Tibial nerve (tissue), 4 donors: ENCODE measurements around the gene BAZ1B.

Source experiments
- EP300 ChIP-seq, 2 donors: sonication (generic); formaldehyde crosslinking; IDR thresholded peaks; one replicate each; pipeline ENCODE4 v1.6.1; 2017; ENCODE audit warnings: antibody characterized with exemption in 2 of 2, mild to moderate bottlenecking in 1 of 2
- POLR2A ChIP-seq, 2 donors: fragments of 450-650 bp; IDR thresholded peaks; one replicate each; pipeline ENCODE4 v1.6.1; 2017; ENCODE audit warnings: antibody characterized with exemption in 2 of 2, mild to moderate bottlenecking in 2 of 2, moderate library complexity in 2 of 2
- TF ChIP-seq, protein P1 (sequence below), 5 experiments: fragments of 200-600 bp in 3 of 5; fragments of 450-650 bp in 2 of 5; sonication (generic) in 3 of 5; IDR thresholded peaks; one replicate each; pipeline ENCODE4 v1.5.1; 2016 to 2019; ENCODE audit warnings: antibody characterized with exemption in 5 of 5, mild to moderate bottlenecking in 3 of 5, moderate library complexity in 2 of 5

DNA sequence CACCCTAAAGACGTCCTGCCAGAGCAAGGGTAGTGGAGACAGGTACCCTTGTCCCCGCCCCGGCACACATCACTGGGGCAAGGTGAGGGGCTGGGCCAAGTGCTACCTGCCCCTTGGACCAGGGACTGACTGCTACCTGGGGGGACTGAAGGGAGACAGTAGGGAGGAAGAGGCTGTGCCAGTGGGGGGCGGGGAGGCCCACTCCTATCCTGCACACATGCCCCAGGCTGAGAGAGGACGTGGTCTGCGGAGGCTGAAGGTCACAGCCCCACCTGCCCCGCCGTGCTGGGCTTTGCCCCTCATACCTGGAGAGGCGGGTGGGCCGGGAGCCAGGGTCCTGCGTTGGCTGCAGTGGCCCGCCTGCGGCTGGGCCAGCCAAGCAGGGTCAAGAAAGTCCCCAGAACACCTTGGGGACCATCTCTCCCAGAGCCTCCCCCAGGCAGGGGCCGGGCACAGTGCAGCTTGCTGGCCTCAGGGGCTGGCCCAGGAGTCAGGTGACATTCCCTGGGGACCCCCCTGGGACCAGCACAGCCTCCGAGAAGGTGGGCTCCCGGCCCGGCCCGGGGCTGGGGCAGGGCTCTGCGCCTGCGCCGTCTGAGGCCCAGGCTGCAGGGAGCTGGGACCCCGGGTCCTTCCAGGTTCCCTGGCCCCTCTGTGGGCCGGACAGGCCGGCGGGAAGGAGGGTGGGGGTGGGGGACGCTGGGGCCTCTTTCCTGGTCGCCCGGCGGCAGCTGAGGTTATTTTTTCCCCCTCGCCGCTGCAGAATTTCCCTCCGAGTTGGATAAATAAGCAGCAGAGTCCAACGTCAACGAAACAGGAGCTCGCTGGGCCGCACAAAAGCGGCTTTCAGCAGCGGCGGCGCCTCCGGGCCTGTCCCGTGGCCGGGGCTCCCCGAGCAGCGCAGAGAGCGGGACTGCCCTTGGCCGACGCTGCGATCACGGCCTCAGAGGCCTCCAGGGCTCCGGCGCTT, 98.3 kb downstream of the BAZ1B start:
- TF ChIP-seq, protein P1, sequence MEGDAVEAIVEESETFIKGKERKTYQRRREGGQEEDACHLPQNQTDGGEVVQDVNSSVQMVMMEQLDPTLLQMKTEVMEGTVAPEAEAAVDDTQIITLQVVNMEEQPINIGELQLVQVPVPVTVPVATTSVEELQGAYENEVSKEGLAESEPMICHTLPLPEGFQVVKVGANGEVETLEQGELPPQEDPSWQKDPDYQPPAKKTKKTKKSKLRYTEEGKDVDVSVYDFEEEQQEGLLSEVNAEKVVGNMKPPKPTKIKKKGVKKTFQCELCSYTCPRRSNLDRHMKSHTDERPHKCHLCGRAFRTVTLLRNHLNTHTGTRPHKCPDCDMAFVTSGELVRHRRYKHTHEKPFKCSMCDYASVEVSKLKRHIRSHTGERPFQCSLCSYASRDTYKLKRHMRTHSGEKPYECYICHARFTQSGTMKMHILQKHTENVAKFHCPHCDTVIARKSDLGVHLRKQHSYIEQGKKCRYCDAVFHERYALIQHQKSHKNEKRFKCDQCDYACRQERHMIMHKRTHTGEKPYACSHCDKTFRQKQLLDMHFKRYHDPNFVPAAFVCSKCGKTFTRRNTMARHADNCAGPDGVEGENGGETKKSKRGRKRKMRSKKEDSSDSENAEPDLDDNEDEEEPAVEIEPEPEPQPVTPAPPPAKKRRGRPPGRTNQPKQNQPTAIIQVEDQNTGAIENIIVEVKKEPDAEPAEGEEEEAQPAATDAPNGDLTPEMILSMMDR (IDR thresholded peaks at IDR 0.05): no peak
- no peak for TF ChIP-seq POLR2A (IDR thresholded peaks at IDR 0.05)
- TF ChIP-seq EP300 (IDR thresholded peaks at IDR 0.05): no peak
